K562 (cell line): ENCODE results near the gene PRRT1. TPM values are rescaled to one million over a fixed set of nuclear protein-coding genes. Genes with fewer than 3 reads are reported as not detected.

ENCODE experiments used
- HMGN3 ChIP-seq: IDR thresholded peaks from 2 replicates; pipeline ENCODE4 v1.6.1; 2011; ENCODE audit warnings: borderline replicate concordance, low read depth, mild to moderate bottlenecking, mixed read lengths, low read length; ENCODE audit not compliant: insufficient read length; ENCODE audit errors: extremely low read depth
- MIER1 ChIP-seq: fragments of 450-650 bp; IDR thresholded peaks from 2 replicates; pipeline ENCODE4 v1.6.1; 2016; ENCODE audit warnings: antibody characterized with exemption, mild to moderate bottlenecking, low read depth
- NFE2L1 ChIP-seq: fragments of 450-650 bp; IDR thresholded peaks from 2 replicates; pipeline ENCODE4 v1.6.1; 2016; ENCODE audit warnings: missing genetic modification characterization, low read depth, mild to moderate bottlenecking, missing compliant biosample characterization, moderate library complexity, borderline replicate concordance
- REST ChIP-seq, 2 experiments: fragments of 450-650 bp; formaldehyde crosslinking in 1 of 2; IDR thresholded peaks; 2 replicates each; pipeline versions ENCODE4 v1.4.0 to v1.6.1; 2014 to 2020; ENCODE audit warnings: mild to moderate bottlenecking in 2 of 2, borderline replicate concordance in 1 of 2, low read depth in 1 of 2
- SLC30A9 ChIP-seq: fragments of 250-450 bp; sonication (Bioruptor Pico); IDR thresholded peaks from 2 replicates; pipeline ENCODE4 v1.8.0; 2022; ENCODE audit warnings: mild to moderate bottlenecking, moderate library complexity
- SPI1 ChIP-seq: IDR thresholded peaks from 2 replicates; pipeline ENCODE4 v1.6.1; 2011; ENCODE audit warnings: low read depth, low read length, control low read depth, borderline replicate concordance
- ZC3H11A ChIP-seq: IDR thresholded peaks from 2 replicates; pipeline ENCODE4 v1.6.1; 2012; ENCODE audit warnings: low read depth, low read length, improper control_type of control experiment
- ZNF280B ChIP-seq: fragments of 250-450 bp; sonication (Bioruptor Pico); IDR thresholded peaks from 2 replicates; pipeline ENCODE4 v1.5.1; 2021; ENCODE audit warnings: mild to moderate bottlenecking
- ZNF347 ChIP-seq: fragments of 450-650 bp; formaldehyde crosslinking; IDR thresholded peaks from 2 replicates; pipeline ENCODE4 v1.4.0; 2020; ENCODE audit warnings: low read depth, mild to moderate bottlenecking, moderate library complexity
- polyA plus RNA-seq, 8 experiments: library from polyadenylated mRNA; depleted of rRNA in 4 of 8; stranded (reverse) in 5 of 8; unstranded in 3 of 8; fragments of >200 nt; fragmentation: Nextera tagmentation in 2 of 8; fragmentation: Illumina TruSeq in 1 of 8; extraction: Ambion mirVana in 2 of 8; extraction: Trizol in 1 of 8; gene quantifications; 2 replicates each; pipeline versions ENCODE4 v1.2.1 to v1.2.3, GENCODE V29; 2011 to 2014; ENCODE audit warnings: inconsistent platforms in 1 of 8, missing spikeins in 1 of 8
- total RNA-seq, 7 experiments: library from RNA; depleted of rRNA in 6 of 7; stranded (reverse); fragments of >200 nt in 6 of 7; fragmentation: Illumina TruSeq in 2 of 7; extraction: Trizol in 2 of 7; gene quantifications; 2 replicates each; pipeline versions ENCODE4 v1.2.1 to v1.2.3, GENCODE V29; 2011 to 2021; ENCODE audit warnings: low replicate concordance in 1 of 7
- TF ChIP-seq, protein P1 (sequence below): fragments of 250-450 bp; sonication (Bioruptor Pico); IDR thresholded peaks from 2 replicates; pipeline ENCODE4 v1.4.0; 2020; ENCODE audit warnings: mild to moderate bottlenecking, moderate library complexity
- TF ChIP-seq, protein P2 (sequence below): sonication (generic); formaldehyde crosslinking; IDR thresholded peaks from 2 replicates; pipeline ENCODE4 v1.8.0; 2023; ENCODE audit warnings: mild to moderate bottlenecking, missing genetic modification reagents

PRRT1 gene
- total and polyA plus RNA-seq, 9 of the 15 experiments (the other 6 are each of a cell fraction or from before 2014, with no cell fraction given), result 0.14 to 3.5 (median 0.41) TPM

DNA sequence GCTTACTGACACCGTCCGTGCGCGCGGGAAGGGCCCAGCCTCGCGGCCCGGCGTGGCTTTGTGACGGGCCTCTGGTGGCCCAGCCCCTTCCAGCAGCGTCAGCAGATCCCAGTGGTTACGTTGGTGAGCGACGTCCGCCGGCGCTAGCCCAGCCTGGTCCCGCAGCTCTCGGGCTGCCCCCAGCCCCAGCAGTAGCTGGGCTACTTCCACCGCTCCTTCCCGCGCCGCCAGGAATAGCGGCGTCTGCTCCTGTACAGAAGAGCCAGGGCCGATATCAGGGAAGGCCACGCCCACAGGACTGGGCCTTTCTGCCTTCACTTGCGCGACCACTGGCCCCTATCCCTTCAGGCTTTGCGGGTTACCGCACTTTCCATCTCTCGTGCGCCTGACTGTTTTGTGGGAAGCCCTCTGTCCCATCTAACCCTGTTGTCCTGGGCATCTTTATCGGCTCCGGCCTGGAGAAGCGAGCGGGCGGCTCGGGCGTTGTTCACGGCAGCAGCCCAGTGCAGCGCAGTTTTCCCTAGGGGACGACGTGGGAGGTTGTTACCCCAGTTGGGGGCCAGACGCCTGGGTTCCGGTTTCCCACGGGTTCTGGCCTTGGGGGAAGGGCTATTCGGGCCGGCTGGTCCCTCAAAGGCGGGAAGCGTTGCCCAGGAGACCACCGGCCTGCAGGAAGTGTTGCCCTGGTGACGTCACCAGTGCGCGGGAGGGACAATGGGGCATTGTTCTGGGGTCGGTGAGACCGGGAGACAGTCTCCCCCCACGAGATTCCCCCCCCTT, 44.4 kb upstream of the PRRT1 start (continued):
- TF ChIP-seq REST (IDR thresholded peaks at IDR 0.05; ENCODE audit: borderline replicate concordance) (no peak), REST (CRISPR knock-in tag; IDR thresholded peaks at IDR 0.05; ENCODE audit: low read depth) (no peak; the same call in 1 of the 2 replicates), NFE2L1 (tag) (no peak), SPI1 (0 out of 2 replicates have a peak, but pooled peaks have one; percentile 14), SLC30A9 (CRISPR knock-in tag) (no peak), ZC3H11A (no peak), MIER1 (peak; percentile 47; the same call in 1 of the 2 replicates), ZNF347 (CRISPR knock-in tag) (no peak), ZNF280B (no peak), HMGN3 (no peak)
- TF ChIP-seq, protein P1, sequence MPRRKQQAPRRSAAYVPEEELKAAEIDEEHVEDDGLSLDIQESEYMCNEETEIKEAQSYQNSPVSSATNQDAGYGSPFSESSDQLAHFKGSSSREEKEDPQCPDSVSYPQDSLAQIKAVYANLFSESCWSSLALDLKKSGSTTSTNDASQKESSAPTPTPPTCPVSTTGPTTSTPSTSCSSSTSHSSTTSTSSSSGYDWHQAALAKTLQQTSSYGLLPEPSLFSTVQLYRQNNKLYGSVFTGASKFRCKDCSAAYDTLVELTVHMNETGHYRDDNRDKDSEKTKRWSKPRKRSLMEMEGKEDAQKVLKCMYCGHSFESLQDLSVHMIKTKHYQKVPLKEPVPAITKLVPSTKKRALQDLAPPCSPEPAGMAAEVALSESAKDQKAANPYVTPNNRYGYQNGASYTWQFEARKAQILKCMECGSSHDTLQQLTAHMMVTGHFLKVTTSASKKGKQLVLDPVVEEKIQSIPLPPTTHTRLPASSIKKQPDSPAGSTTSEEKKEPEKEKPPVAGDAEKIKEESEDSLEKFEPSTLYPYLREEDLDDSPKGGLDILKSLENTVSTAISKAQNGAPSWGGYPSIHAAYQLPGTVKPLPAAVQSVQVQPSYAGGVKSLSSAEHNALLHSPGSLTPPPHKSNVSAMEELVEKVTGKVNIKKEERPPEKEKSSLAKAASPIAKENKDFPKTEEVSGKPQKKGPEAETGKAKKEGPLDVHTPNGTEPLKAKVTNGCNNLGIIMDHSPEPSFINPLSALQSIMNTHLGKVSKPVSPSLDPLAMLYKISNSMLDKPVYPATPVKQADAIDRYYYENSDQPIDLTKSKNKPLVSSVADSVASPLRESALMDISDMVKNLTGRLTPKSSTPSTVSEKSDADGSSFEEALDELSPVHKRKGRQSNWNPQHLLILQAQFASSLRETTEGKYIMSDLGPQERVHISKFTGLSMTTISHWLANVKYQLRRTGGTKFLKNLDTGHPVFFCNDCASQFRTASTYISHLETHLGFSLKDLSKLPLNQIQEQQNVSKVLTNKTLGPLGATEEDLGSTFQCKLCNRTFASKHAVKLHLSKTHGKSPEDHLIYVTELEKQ (CRISPR knock-in tag), result peak; percentile 69; the same call in 1 of the 2 replicates
- TF ChIP-seq, protein P2, sequence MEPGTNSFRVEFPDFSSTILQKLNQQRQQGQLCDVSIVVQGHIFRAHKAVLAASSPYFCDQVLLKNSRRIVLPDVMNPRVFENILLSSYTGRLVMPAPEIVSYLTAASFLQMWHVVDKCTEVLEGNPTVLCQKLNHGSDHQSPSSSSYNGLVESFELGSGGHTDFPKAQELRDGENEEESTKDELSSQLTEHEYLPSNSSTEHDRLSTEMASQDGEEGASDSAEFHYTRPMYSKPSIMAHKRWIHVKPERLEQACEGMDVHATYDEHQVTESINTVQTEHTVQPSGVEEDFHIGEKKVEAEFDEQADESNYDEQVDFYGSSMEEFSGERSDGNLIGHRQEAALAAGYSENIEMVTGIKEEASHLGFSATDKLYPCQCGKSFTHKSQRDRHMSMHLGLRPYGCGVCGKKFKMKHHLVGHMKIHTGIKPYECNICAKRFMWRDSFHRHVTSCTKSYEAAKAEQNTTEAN (CRISPR knock-in tag), result no peak
